Cortex of kidney (tissue), 1 donor: ENCODE measurements around the gene HDAC4.

Experiments
- DNase-seq: peaks from one replicate; lab custom pipeline; 2025; lab: John Stamatoyannopoulos, UW

The HDAC4 gene

DNA sequence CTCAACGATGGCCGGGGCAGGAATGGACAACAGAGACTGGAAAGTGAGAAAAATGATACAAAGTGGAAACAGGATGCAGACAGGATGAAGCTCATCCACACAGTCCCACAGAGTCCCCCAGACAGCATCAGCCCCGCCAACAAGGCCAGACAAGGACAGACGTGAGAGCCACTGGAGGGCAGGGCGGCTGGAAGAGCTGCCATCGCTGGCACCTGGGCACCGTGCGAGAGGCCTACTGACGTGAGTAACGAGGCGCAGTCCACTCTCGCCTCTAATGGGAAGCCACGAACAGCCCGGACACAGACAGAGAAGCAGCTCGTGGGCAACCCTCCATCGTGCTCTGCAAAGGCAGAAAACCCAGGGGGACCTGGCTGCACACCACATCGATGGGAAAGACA, 17.1 kb downstream of the HDAC4 start:
- no peak for DNase-seq

DNA sequence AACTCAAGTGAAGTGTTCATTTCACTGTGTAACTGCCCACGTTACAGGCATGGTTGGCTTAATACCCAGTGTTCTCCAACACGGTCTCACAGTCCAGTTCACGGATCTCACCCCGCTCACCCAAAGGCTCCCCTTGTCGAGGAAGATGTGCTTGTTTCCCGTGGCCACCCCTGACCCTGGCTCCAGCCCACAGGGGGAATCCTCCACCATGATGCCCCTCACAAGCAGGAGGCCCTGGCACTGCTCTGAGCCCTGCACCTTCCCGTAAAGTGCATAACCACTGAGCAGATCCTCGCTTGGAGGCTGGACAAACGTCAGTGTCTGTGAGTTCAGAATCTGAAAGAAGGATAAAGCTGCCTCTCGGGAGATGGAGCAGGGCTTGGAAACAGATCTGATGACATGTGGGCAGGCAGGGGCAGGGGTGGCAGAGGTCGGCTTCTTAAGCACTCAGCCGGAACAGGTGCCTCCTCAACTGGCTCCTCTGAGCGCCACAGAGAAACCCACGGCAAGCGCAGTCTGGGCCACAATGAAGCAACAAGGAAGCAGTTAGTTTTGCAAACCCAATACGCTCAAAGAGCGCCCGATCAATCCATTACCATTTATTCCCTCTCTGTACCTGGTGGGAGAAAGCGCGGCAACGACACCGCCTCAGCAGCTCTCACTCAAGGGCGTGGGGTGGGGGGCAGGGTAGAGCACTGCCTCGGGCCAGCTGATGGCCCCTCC, 17.6 kb downstream of the HDAC4 start:
- DNase-seq, result no peak

DNA sequence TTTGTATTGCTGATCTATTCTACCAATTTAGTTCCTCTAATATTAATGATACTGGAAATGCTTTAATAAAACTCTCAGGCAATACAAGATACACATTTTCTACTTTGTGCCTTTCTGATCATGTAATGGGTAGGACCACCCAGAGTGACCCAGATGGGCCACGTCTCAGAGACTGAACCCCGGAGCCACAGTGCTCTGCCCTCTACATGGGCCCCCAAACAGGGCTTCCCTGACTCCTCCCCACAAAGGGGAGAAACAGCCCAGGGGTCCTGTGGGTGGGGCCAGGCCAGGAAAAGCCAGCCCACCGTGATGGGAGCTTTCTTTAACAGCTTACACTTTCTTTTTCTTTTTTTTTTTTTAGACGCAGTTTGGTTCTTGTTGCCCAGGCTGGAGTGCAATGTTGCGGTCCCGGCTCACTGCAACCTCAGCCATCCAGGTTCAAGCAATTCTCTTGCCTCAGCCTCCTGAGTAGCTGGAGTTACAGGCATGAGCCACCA, 18.4 kb downstream of the HDAC4 start:
- no peak for DNase-seq

DNA sequence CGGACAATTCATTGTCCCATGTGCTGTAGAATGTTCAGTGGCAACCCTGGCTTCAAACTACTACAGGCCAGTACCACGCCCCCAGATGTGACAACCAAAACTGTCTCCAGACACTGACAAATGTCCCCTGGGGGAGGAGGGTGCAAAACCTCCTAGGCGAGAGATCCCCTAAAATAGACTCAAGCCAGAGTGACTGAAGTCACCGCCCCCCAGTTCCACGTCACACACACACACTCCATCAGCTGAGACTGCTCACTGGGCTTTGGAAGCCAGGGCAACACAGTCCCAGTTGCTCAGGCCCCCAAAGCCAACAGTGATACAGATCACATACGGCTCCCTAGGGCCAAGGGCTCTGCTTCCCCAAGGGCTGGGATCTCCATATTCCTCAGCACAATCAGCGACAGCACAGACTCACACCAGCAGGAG, 19.1 kb downstream of the HDAC4 start:
- no peak for DNase-seq

DNA sequence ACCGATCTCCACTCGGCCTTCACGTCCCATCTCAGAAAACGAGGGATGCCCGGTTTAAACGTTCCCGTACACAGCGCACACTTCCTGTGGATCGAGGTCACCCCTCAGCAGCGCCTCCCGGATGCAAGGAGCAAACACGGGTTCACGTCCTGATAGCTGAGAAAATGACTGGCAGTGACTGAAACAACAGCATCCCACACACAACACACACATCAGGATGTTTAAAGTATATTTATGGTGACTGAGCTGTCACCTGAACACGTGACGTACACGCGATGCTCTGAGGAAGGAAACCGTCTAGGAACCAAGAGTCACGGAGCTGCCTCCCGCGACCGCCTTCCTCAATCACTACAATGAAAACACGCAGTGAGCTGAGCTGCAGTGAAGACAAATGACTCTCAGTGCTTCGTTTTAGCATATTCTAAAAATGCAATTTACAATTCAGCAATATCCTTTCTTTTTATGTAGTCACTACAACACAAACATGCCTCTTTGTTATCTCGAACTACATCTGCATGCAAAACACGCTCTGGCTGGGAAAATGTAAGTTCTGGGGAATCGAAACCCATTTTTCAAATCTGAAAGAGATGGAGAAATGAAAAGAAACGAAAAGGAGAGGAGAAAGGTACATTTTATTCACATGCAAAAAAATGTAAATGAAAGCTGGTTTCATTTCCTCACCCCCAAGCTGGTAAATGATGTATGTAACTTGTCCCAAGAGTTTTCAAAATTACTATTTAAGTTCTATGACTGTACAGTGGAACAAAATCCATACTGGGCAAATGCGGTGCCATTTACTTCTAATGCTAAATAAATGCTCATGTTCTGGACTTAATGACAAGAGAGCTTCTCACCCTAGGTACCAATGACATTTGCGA, 19.8 kb downstream of the HDAC4 start:
- DNase-seq, result no peak

DNA sequence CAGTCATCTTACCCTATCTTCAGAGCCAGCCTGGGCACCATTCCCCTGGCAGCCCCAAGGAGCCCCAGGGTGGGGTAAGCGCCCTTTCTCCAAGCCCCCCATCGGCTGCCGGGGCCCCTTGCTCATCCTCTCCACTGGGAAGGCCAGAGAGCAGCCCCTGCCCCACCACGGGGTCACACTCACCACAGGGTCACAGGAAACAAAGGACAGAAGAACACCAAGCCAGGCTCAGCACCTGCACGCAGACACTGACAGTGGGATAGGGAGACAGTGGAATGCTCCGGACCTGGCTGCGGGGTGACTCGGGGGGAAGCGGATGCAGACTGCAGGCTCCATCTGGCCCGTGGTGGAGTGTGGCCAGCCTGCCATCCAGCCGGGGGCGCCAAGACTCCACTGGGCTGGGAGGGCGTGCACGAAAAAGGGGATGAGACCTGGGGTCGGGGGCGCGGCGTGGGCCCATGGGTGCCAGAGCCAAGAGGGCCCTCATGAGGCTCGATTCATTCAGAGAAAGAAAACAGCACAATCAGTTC, 21.1 kb downstream of the HDAC4 start:
- no peak for DNase-seq

DNA sequence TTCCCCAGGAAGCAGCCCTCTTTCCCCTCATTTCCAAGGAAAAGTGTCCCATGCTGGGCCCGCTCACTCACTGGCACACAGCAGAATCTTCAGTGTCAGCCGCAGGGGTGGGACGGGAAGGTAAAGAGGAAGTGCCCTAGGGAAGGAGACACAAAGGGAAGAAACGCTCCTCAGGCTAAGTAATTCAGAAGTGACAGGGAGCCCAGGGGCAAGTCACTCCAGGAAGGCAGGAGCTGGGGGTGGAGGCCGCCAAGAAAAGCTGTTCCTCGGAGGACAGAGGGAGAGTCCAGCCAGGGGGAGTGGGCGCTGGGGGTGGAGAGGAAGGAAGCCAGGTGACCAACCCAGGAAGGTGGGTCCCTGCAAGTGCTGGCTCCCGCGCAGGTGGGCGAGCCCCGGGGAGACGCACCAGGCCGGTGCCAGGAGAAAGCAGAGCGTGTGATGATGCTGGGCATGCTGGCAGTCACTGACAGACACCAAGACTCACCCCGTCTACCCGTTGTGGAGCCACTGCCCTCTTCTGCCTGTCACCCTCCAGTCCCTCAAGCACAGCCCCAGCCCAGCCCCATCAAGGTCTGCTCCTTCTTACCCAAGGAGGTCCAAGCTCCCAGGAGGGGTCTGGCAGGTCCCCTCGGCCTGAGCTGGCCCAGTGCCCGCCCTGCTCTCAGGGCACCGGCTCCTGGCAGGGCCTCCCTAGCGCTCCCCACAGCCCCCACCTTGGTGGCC, 21.7 kb downstream of the HDAC4 start:
- DNase-seq, result no peak

DNA sequence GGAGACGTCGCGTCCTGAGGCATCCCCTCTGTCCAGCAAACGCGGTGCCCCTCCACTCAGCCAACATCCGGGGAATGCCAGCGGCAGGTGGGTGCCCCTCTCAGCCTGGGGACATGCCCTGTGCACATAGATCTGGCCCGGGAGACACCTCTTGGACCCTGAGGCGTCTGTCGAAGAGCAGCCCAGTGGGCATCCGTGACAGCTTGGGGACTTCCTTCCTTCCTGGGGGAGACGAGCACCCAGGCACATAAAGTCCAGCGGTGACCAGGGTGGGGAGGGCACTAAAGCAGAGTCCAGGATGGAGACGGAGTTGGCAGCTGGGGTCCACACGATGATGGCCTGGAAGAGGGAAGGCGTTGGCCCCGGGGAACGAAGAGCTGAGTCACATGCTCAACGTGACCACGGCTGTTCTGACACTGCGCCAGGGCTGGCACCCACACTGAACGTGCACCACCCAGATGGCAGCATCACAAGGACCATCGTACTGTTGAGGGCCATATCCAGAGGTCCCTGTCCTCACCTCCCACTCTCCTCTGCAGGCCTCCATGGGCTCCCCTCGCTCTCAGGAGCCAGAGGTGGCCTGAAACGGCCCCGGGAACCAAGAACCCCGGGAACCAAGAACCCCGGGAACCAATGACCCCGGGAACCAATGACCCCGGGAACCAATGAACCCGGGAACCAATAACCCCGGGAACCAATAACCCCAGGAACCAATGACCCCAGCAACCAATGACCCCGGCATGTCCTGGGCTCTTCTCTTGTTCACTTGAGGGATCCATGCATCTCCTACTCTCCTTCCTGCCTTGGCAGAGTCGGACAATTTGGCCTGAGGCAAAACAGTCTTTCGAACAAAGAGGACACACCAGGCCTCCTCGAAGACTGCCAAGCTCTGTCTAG, 22.6 kb downstream of the HDAC4 start:
- DNase-seq, result no peak

DNA sequence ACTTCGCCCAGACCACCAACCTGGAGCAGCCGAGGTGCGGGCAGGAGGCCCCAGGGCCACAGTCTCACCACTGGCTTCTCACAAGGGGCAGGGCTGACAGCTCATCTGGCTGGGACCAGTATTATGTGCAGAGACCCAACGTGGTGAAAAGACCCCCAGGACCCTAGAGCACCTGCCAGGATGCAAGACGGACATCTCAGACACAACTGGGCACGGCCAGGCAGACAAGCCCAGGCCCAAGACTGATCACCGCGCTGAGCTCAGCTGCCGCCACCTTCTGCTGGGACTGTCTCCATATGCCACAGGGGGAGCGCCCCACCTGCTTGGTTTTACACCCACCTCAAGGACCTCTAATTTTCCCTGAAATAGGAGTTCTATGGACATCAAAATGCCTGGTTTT, 23.2 kb downstream of the HDAC4 start:
- DNase-seq, result no peak

DNA sequence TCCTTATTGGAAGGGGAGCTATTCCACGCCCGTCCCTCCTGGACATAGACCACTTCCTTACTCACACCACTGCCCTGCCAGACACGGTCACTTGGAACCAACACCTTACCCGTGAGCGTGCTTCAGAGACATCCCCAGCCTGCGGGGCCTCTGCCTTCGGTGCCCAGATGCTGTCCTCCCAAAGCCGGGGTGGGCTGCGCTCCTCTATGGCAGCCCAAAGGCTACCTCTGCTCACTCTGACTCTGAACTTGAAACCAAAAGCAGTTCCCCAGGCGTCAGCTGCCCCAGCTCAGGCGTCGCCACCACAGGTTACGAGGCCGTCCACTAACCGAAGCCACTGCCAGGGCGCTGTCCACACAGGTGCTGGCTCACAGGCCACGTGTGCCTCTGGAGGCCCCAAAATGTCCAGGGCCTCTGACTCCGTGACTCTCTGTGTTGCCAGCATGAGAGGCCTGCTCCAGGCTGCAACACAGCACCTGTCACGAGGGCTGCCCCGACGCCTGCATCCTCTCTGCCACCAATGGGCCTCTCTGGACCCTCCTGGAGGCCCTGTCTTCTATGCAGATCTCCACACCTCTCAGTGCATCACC, 23.8 kb downstream of the HDAC4 start:
- DNase-seq, result no peak

DNA sequence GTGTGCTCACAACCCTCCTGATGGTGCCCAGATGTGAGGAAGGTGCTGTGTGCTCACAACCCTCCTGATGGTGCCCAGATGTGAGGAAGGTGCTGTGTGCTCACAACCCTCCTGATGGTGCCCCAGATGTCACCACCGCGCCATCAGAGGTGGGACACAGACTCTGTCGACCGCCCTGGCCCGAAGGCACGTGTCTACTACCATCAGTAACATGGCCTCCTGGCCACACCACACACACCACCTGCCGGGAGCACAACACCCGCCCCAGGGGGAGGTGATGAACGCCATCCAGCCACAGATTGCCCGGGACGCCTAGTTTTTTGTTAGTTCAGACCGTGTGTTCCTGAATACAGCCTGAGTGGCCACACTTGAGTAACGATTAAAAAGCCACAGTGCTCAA, 24.5 kb downstream of the HDAC4 start:
- DNase-seq, result no peak

DNA sequence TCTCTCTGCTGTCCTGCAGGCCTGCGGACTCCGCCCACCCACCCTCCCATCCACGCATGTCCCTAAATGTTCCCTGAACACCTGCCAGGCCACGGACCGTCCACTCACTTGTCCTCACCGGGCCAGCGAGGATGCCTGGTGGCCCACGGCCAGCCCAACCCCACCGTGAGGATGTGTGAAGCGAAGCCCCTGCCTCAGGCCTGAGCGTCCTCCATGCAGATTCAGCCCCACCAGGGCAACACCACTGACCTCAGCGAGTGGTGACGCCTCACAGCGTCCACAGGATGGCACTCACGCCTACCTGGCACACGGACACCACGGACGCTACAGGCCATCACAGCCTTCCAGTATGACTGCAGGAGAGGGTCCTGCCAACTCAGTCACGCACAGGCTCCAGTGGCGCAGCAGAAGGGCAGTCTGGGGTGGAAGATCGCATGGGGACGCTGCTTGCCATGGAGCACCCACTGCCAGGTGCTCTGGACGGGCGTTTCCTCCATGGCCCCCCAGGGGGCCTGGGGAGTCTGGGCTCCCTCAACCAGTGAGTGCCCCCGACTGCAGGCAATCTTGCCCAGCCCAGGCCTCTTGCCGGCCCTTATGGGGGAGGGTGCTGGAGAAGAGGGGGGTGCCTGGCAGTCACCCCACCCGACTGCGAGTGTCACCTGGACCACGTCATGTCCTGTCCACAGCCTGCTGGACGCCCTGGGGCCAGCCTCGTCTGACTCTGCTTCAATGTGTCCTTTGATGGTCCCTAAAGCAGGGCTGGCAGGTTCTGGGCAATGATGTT, 25.4 kb downstream of the HDAC4 start:
- no peak for DNase-seq

DNA sequence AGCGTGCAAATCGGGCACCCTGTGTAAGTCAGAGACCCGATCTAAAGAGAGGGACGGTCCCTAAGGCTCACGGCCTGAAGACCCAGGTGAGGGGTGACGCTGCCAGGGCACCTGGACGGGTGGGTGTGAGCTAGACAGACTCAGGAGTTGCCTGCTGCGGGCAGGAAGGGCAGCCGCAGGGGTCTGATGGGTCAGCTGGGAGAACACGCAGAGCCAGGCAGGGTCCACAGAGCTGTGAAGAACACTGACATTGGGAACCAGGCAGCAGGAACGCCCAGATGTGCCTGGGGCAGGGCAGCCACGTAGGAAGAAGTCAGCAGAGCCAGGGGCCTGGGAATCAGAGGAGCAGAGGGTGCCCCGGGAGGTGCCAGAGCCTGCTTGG, 25.9 kb downstream of the HDAC4 start:
- DNase-seq, result no peak

DNA sequence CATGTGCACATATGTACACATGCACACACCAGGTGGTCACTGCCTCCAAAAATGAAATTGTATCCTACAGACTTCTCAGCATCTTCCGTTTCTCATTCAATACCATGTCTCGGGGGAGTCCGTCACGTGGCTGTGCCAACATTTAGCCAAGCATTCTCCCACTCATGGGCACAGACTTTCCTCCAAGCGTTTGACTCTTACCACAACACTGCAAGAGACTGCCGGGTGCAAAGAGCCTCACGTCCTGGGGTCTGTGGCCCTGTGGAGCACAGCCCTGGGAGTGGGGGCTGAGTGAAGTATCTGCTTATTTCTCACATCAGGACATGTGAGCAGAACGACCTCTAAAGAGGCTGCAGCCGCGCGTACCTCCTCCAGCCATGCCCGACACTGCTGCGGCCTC, 28.0 kb downstream of the HDAC4 start:
- no peak for DNase-seq

DNA sequence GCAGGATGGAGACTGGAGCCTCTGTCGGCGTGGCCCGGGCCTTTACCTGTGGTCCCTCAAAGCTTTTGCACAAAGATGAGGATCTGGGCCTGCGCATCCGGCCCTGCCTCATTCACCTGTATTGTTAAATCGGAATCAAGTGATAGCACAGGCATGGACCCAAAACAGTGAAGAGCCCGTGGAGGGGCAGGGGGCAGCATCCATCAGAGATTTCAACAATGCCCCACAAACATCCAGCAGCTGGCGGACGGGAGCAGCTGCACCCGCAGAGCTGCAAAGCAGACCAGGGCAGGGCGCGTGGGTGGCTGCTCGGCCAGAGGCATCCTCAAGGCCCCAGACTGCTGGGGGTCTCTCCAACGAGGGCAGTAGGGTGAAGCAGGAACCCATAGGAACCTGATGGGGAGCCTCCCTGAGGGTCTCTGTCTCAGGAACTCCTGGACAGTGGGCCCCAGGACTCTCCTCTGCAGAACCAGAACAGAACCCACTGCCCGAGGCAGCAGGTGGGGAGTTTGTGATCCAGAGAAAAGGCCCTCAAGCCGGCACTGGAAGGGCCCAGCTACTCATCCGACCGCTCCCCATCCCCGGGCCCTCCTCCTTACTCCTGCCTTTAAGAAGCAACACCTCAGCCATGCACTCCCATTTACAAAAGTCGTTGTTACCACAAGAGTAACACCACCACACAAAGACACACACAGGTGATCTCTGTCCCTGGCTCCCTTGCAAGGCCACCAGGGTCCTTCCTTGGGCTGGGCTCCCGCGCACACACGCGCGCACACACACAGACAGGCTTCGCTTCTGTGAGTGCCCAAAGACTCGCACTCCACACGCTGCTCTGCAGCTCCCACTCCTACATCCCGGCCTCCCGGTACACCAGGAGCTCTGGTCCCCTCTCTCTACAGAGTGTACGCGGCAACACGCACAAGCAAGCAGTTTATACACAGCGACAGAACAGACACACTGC, 28.8 kb downstream of the HDAC4 start:
- DNase-seq, result no peak

DNA sequence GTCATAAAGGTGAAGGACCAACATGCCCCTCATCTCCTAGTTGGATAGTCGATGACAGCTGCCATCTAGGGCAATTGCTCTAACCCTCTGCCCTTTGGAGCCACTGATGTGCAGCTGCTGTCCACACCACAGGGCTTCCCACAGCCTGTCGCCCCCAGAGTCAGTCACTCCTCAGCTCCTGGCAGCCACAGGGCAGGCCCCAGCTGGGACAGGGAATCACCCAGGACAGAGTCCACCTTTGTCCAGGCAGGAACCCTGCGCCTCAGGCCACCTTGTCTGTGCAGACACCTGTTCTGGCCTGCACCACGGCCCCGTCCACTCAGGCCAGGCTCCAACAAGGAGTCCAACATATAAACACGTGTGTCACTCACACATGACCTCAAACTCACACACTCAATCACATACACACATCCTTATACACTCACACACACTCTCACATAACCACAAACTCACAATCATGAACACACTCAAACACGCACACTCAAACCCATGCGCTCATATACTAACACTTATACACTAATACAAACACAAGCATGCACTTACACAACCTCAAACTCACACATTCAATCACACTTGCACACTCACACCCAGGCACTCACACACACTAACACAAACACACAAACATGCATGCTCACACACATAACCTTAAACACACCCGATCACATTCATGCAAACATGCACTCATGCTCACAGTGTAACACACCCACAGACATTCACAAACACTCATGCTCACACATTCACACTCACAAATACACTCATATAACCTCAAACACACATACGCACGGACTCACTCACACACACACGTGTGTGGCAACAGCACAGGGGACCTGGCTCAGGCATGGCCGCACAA, 29.7 kb downstream of the HDAC4 start:
- no peak for DNase-seq

DNA sequence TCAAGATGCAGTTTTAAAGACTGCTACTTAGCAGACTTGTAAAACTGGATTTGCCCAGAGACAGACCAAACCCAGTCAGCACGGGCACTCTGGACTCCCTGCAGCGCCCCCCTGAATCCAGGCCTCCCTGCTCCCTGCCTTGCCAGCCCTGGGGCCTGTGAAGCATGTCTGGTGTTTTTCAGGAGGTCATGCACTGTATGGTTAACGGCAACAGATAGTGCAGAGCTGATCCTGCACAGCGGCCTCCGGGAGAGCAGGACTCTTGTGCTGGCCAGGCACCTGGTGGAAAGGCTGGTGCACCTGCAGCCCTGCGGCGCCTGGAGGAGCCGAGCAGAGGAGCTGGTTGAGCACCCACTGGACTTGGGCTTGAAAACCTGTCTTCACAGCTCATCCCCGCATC, 30.4 kb downstream of the HDAC4 start:
- no peak for DNase-seq

DNA sequence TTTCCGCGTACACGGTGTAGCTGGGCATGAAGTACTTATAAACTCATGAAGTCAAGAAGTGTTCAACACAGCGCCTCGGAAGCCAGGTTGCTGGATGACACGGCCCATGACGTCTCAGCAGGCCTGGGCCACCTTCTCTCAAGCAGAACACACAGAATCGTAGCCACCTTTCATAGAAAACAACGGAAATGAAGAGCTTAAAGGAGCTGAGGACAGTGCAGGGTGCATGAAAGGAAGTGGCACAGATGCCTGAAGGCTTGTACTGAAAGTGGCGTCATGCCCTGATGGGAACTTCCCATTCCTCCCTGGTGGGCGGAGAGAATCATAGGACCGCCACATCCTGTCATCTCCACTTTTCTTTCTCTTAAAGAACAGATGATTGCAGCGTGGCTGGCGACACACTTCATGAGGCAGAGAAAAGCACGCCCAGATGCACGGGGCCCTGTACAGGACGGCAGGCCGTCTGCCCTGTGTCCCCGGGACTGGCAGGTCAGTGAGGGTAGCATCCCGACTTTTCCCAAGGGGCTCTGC, 31.1 kb downstream of the HDAC4 start:
- no peak for DNase-seq
